HG03521 (cell line): ENCODE data around the gene NT5M.

Experiments used
- ATAC-seq: cut with Tn5 transposase; IDR thresholded peaks from one replicate; pipeline ENCODE4 v1.9.1; 2021; ENCODE audit warnings: mild to moderate bottlenecking, moderate library complexity; ENCODE audit not compliant: unreplicated experiment

The NT5M gene

GRCh38 chr17:17342242-17342945 is 39.2 kb downstream of the NT5M start:
- no peak for ATAC-seq

GRCh38 chr17:17343160-17343735 is 40.1 kb downstream of the NT5M start:
- no peak for ATAC-seq

- ATAC-seq: no peak
Observed at GRCh38 chr17:17343896-17344506, 40.8 kb downstream of the NT5M start.

GRCh38 chr17:17344507-17345293 is 41.5 kb downstream of the NT5M start:
- ATAC-seq: no peak

GRCh38 chr17:17345294-17345597 is 42.1 kb downstream of the NT5M start:
- ATAC-seq: no peak

GRCh38 chr17:17345686-17346427 is 42.7 kb downstream of the NT5M start:
- no peak for ATAC-seq

- ATAC-seq: no peak
Observed at GRCh38 chr17:17346428-17347233, 43.5 kb downstream of the NT5M start.

- ATAC-seq: no peak
Observed at GRCh38 chr17:17347234-17347955, 44.2 kb downstream of the NT5M start.

- no peak for ATAC-seq
Observed at GRCh38 chr17:17347956-17348871, 45.0 kb downstream of the NT5M start.

GRCh38 chr17:17348872-17349723 is 45.9 kb downstream of the NT5M start:
- no peak for ATAC-seq

GRCh38 chr17:17349724-17350106 is 46.5 kb downstream of the NT5M start:
- no peak for ATAC-seq

- ATAC-seq: no peak
Observed at GRCh38 chr17:17350491-17351355, 47.5 kb downstream of the NT5M start.

GRCh38 chr17:17351356-17351891 is 48.3 kb downstream of the NT5M start:
- ATAC-seq: no peak

- ATAC-seq: no peak
Observed at GRCh38 chr17:17351901-17352781, 49.0 kb downstream of the NT5M start.

- ATAC-seq: no peak
Observed at GRCh38 chr17:17352836-17353624, 49.9 kb downstream of the NT5M start.
